Caco-2 (cell line): ENCODE results near the gene DIP2A. TPM values are rescaled to one million over a fixed set of nuclear protein-coding genes. Genes with fewer than 3 reads are reported as not detected.

Experiments
- BruUV-seq: library from RNA; stranded (reverse); fragments of 400-500 nt; replicated peaks from 2 replicates; lab custom pipeline; 2021; lab: Mats Ljungman, UMichigan
- CTCF ChIA-PET: fragments of 300-600 bp; sonication (Branson Sonifier 250); formaldehyde crosslinking; loops from one replicate; lab custom pipeline; 2022; ENCODE audit warnings: antibody characterized with exemption; lab: Charles Lee
- POLR2A ChIA-PET: fragments of 300-600 bp; sonication (Branson Sonifier 250); formaldehyde crosslinking; loops from one replicate; lab custom pipeline; 2022; ENCODE audit warnings: antibody characterized with exemption; lab: Charles Lee
- DNase-seq, 2 experiments: peaks; one replicate each; pipeline versions ENCODE4 v3.0.0 to v3.0.0-alpha.2; 2020 to 2022
- H3K27me3 ChIP-seq: replicated peaks from 2 replicates; pipeline ENCODE4 v1.6.0; 2011; ENCODE audit warnings: low read length; ENCODE audit not compliant: control insufficient read depth, insufficient read depth
- H3K36me3 ChIP-seq: 2 replicates; pipeline ENCODE4 v1.5.1; 2011; ENCODE audit warnings: low read length; ENCODE audit not compliant: control insufficient read depth, insufficient read depth
- H3K4me1 ChIP-seq: fragments of 250-450 bp; sonication (Bioruptor Pico); 2 replicates; pipeline ENCODE4 v1.5.1; 2020; ENCODE audit warnings: mild to moderate bottlenecking
- H3K4me3 ChIP-seq: 2 replicates; pipeline ENCODE4 v1.5.1; 2011; ENCODE audit warnings: low read depth, mild to moderate bottlenecking, control low read depth, low read length
- H3K9me3 ChIP-seq: fragments of 250-450 bp; sonication (Bioruptor Pico); 2 replicates; pipeline ENCODE4 v1.5.1; 2020; ENCODE audit warnings: mild to moderate bottlenecking, moderate library complexity
- H3K27ac Mint-ChIP-seq: one replicate; pipeline ENCODE4 v1.8.0; 2022; ENCODE audit warnings: mixed read lengths; ENCODE audit not compliant: unreplicated experiment
- H3K27me3 Mint-ChIP-seq: one replicate; pipeline ENCODE4 v1.8.0; 2022; ENCODE audit warnings: mixed read lengths; ENCODE audit not compliant: insufficient read depth, unreplicated experiment
- H3K36me3 Mint-ChIP-seq: one replicate; pipeline ENCODE4 v1.8.0; 2022; ENCODE audit warnings: mild to moderate bottlenecking, mixed read lengths; ENCODE audit not compliant: insufficient read depth, unreplicated experiment
- H3K4me1 Mint-ChIP-seq: one replicate; pipeline ENCODE4 v1.8.0; 2022; ENCODE audit warnings: low read depth, mixed read lengths; ENCODE audit not compliant: unreplicated experiment
- H3K4me3 Mint-ChIP-seq: one replicate; pipeline ENCODE4 v1.8.0; 2022; ENCODE audit warnings: mild to moderate bottlenecking, moderate library complexity, mixed read lengths; ENCODE audit not compliant: unreplicated experiment
- H3K9me3 Mint-ChIP-seq: one replicate; pipeline ENCODE4 v1.8.0; 2022; ENCODE audit warnings: mixed read lengths; ENCODE audit not compliant: unreplicated experiment
- CTCF ChIP-seq, 2 experiments: fragments of 200-600 bp in 1 of 2; IDR thresholded peaks; 1 replicate in 1 of 2; 2 replicates in 1 of 2; pipeline versions ENCODE4 v1.5.1 to v1.8.0; 2011 to 2022; ENCODE audit warnings: antibody characterized with exemption in 1 of 2, control low read depth in 1 of 2, inconsistent platforms in 1 of 2, low read depth in 1 of 2, low read length in 1 of 2, mild to moderate bottlenecking in 1 of 2, moderate library complexity in 1 of 2; ENCODE audit not compliant: insufficient read depth in 1 of 2, severe bottlenecking in 1 of 2, unreplicated experiment in 1 of 2
- intact Hi-C: fragments of 100-400 bp; cut with micrococcal nuclease; formaldehyde crosslinking; loops from one replicate; pipeline ENCODE4 v1.10.0; 2022; ENCODE audit not compliant: unreplicated experiment
- total RNA-seq: library from RNA; stranded (reverse); gene quantifications from 2 replicates; pipeline ENCODE4 v1.2.3, GENCODE V29; 2022

Gene DIP2A
- total RNA-seq, 1 experiment from 2014 or later = 44.6 TPM

GRCh38 chr21:46483300-46484295 lies 24.9 kb downstream of the DIP2A start:
- Histone ChIP-seq H3K27me3 (no peaks in the 10 kb centered on the region), H3K4me1 (no peaks in the 10 kb centered on the region), H3K4me3 (no peak overlapping the region), H3K36me3 (no peaks in the 10 kb centered on the region), H3K9me3 (no peaks in the 10 kb centered on the region)
- no peak for DNase-seq
- Mint-ChIP-seq H3K27me3 (no peaks in the 10 kb centered on the region), H3K4me1 (no peaks in the 10 kb centered on the region), H3K36me3 (peaks cover 13% of the 10 kb centered on the region), H3K4me3 (no peak overlapping the region), H3K9me3 (no peaks in the 10 kb centered on the region), H3K27ac (no peak overlapping the region)
- no peak for TF ChIP-seq CTCF (IDR thresholded peaks at IDR 0.05; ENCODE audit: insufficient read depth in 1 of 2, low read depth in 1 of 2, low read length in 1 of 2, severe bottlenecking in 1 of 2, unreplicated experiment in 1 of 2)
- no TSS peak for BruUV-seq
- CTCF ChIA-PET = interaction anchor here (0.5 kb wide), 1 partner anchor 41 kb away, joined by 5 read pairs; no protein-coding TSS in a partner anchor
- POLR2A ChIA-PET = no interaction called here
- intact Hi-C loops = no loop called here

- H3K36me3 Mint-ChIP-seq = peaks cover 10% of the 10 kb centered on the region
- no peak overlapping the region for H3K4me3 ChIP-seq
- no peak overlapping the region for H3K4me3 Mint-ChIP-seq
- ChIA-PET POLR2A (no interaction called here), CTCF (interaction anchor here (0.6 kb wide), 1 partner anchor 11 kb away, joined by 4 read pairs; no protein-coding TSS in a partner anchor)
- no peaks in the 10 kb centered on the region for H3K36me3 ChIP-seq
- H3K4me1 Mint-ChIP-seq = no peaks in the 10 kb centered on the region
- H3K4me1 ChIP-seq = no peaks in the 10 kb centered on the region
- H3K9me3 ChIP-seq = no peaks in the 10 kb centered on the region
- no peaks in the 10 kb centered on the region for H3K27me3 ChIP-seq
- DNase-seq = no peak
- intact Hi-C loops = no loop called here
- H3K27ac Mint-ChIP-seq = no peak overlapping the region
- no TSS peak for BruUV-seq
- no peaks in the 10 kb centered on the region for H3K9me3 Mint-ChIP-seq
- no peaks in the 10 kb centered on the region for H3K27me3 Mint-ChIP-seq
- TF ChIP-seq CTCF (IDR thresholded peaks at IDR 0.05; ENCODE audit: insufficient read depth in 1 of 2, low read depth in 1 of 2, low read length in 1 of 2, severe bottlenecking in 1 of 2, unreplicated experiment in 1 of 2) = no peak
These were observed 27.9 kb downstream of the DIP2A start for GRCh38 chr21:46486481-46487126.

GRCh38 chr21:46489162-46489663 lies 30.5 kb downstream of the DIP2A start:
- no peak for DNase-seq
- no peaks in the 10 kb centered on the region for H3K4me1 Mint-ChIP-seq
- no peaks in the 10 kb centered on the region for H3K9me3 Mint-ChIP-seq
- ChIA-PET CTCF (no interaction called here), POLR2A (no interaction called here)
- H3K4me3 ChIP-seq = no peak overlapping the region
- no peaks in the 10 kb centered on the region; the same call in 1 of the 2 replicates for H3K36me3 ChIP-seq
- no peak for TF ChIP-seq CTCF (IDR thresholded peaks at IDR 0.05; ENCODE audit: insufficient read depth in 1 of 2, low read depth in 1 of 2, low read length in 1 of 2, severe bottlenecking in 1 of 2, unreplicated experiment in 1 of 2)
- intact Hi-C loops = no loop called here
- no peaks in the 10 kb centered on the region for H3K9me3 ChIP-seq
- H3K4me1 ChIP-seq = no peaks in the 10 kb centered on the region
- H3K27me3 ChIP-seq = no peaks in the 10 kb centered on the region
- no peak overlapping the region for H3K4me3 Mint-ChIP-seq
- no peak overlapping the region for H3K27ac Mint-ChIP-seq
- H3K27me3 Mint-ChIP-seq = no peaks in the 10 kb centered on the region
- peaks cover 23% of the 10 kb centered on the region for H3K36me3 Mint-ChIP-seq
- BruUV-seq = no TSS peak
